ENCODE measurements around the gene PABPC1L.

Gene PABPC1L

DNA sequence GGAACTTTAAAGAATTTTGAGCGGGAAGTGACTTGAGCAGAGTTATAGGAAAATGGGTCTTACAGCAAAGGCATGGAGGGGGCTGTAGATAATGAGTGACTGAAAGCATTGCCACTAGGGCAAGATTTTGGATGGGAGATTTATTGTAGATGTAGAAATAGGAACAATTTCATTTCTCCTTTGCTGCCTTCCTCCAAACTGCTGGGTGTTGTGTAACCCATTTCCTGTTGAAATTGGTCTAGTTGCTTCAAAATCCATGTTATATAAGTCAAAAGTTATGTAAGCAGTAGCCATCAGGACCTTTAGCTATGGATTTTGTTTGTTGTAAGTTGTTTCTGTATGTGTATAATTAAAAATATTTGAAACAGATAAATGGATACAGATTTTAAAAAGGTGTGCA, 13.3 kb upstream of the PABPC1L start:
- TF ChIP-seq, protein P1, sequence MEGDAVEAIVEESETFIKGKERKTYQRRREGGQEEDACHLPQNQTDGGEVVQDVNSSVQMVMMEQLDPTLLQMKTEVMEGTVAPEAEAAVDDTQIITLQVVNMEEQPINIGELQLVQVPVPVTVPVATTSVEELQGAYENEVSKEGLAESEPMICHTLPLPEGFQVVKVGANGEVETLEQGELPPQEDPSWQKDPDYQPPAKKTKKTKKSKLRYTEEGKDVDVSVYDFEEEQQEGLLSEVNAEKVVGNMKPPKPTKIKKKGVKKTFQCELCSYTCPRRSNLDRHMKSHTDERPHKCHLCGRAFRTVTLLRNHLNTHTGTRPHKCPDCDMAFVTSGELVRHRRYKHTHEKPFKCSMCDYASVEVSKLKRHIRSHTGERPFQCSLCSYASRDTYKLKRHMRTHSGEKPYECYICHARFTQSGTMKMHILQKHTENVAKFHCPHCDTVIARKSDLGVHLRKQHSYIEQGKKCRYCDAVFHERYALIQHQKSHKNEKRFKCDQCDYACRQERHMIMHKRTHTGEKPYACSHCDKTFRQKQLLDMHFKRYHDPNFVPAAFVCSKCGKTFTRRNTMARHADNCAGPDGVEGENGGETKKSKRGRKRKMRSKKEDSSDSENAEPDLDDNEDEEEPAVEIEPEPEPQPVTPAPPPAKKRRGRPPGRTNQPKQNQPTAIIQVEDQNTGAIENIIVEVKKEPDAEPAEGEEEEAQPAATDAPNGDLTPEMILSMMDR (IDR thresholded peaks at IDR 0.05; ENCODE audit: insufficient read depth, low read length, poor library complexity, severe bottlenecking): no peak
- no peak for DNase-seq (ENCODE audit: extremely low read depth, insufficient read length)
- Histone ChIP-seq H3K36me3 (ENCODE audit: control insufficient read depth, insufficient read depth, low read length) (peaks cover 5% of the 10 kb centered on the region), H3K4me3 (replicated peaks; ENCODE audit: low read depth, low read length) (no peak overlapping the region), H3K27me3 (replicated peaks; ENCODE audit: control insufficient read depth, insufficient read depth, low read length) (no peaks in the 10 kb centered on the region)

DNA sequence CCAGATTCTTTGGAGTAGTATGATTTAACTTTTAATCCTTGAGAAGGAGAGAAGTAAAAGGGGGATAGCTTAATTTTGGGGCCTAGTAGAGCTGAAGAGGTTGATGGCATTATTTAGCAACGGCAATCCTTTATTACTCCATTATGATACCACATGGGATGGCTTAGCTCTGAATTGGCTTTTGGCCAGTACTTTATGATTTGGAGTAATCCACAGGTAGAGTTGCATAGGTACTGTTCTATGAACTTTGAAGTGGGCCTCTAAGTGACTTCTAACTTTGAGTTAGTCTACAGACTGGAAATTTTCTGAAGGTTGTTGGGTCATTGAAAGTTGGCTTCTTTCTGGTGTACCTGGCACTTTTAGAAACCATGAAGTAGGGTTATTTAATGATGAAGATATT, 12.7 kb upstream of the PABPC1L start:
- Histone ChIP-seq H3K36me3 (ENCODE audit: control insufficient read depth, insufficient read depth, low read length) (peaks cover 7% of the 10 kb centered on the region), H3K4me3 (replicated peaks; ENCODE audit: low read depth, low read length) (no peak overlapping the region), H3K27me3 (replicated peaks; ENCODE audit: control insufficient read depth, insufficient read depth, low read length) (no peaks in the 10 kb centered on the region)
- DNase-seq (ENCODE audit: extremely low read depth, insufficient read length): no peak
- TF ChIP-seq, protein P1 (IDR thresholded peaks at IDR 0.05; ENCODE audit: insufficient read depth, low read length, poor library complexity, severe bottlenecking): no peak

DNA sequence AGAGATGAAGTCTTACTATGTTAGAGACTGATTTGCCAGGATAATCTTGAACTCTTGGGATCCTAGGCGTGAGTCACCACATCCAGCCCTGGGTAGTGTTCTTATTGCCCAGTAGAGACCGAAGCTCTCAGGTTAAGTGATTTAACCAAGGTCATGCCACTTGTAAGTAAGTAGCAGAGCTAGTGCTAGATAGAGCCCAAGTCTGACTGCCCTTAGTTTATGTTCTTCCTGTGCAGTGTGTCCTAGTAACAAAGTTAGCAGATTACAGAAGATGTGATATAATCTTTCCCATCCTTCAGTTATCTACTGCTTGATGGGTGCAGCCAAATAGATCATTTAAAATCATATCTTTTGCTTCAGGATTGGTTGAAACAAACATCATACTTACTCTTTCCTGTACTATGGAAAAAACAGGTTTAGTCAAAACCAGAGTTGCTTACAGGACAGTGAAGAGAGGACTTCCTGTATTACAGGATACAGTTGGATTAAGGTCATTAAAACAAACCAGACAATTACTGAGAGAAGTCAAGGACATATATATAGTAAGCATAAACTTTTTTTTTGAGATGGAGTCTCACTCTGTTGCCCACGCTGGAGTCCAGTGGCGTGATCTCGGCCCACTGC, 9.5 kb upstream of the PABPC1L start:
- no peak overlapping the region for H3K4me3 ChIP-seq (replicated peaks; ENCODE audit: low read depth, low read length)
- H3K27me3 ChIP-seq (replicated peaks; ENCODE audit: control insufficient read depth, insufficient read depth, low read length): no peaks in the 10 kb centered on the region
- no peak for DNase-seq (ENCODE audit: extremely low read depth, insufficient read length)
- H3K36me3 ChIP-seq (ENCODE audit: control insufficient read depth, insufficient read depth, low read length): peaks cover 12% of the 10 kb centered on the region
- TF ChIP-seq, protein P1 (IDR thresholded peaks at IDR 0.05; ENCODE audit: insufficient read depth, low read length, poor library complexity, severe bottlenecking): no peak

DNA sequence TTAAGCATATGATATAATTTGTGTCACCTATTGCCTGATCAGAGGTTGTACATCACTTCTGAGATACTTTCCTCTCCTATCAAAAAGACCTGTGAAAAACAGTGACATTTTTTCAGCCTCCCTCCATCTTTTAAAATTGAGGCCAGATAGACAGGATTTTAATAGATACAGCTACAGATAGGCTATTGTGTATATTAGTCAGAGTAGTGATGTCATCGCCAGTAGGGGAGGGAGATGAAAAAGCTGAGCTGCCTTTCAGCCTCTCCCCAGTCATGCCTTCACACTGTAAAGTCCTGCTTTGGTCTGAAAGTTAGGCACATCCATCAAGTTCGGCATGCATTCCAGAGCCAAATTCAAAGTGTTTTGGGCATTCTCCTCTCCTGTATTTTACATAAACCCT, 7.9 kb upstream of the PABPC1L start:
- Histone ChIP-seq H3K27me3 (replicated peaks; ENCODE audit: control insufficient read depth, insufficient read depth, low read length) (no peaks in the 10 kb centered on the region), H3K4me3 (replicated peaks; ENCODE audit: low read depth, low read length) (no peak overlapping the region), H3K36me3 (ENCODE audit: control insufficient read depth, insufficient read depth, low read length) (peaks cover 15% of the 10 kb centered on the region)
- DNase-seq (ENCODE audit: extremely low read depth, insufficient read length): no peak
- TF ChIP-seq, protein P1 (IDR thresholded peaks at IDR 0.05; ENCODE audit: insufficient read depth, low read length, poor library complexity, severe bottlenecking): no peak

DNA sequence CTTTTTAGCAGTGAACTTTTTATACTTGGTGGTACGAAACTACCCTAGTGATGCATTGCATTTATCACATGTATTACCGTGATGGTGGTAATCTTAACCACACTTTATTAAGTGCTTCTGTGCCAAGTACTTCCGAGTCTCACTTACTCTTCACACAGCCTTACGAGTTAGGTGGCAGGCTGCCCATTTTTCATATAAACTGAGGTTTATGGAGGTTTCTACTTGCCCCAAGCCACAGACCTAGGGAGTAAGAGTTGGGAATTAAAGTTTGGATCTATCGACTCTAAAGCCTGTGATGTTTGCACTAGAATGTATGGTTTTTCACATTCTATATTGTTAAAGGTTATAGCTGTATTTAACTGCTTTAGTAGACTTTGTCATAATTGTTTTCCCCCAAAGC, 5.5 kb upstream of the PABPC1L start:
- TF ChIP-seq, protein P1 (IDR thresholded peaks at IDR 0.05; ENCODE audit: insufficient read depth, low read length, poor library complexity, severe bottlenecking): no peak
- Histone ChIP-seq H3K27me3 (replicated peaks; ENCODE audit: control insufficient read depth, insufficient read depth, low read length) (no peaks in the 10 kb centered on the region), H3K36me3 (ENCODE audit: control insufficient read depth, insufficient read depth, low read length) (peaks cover 17% of the 10 kb centered on the region), H3K4me3 (replicated peaks; ENCODE audit: low read depth, low read length) (no peak overlapping the region)
- DNase-seq (ENCODE audit: extremely low read depth, insufficient read length): no peak

Measured in GM06990 (cell line).